Stimulated activated CD8-positive, alpha-beta memory T cell treated with anti-CD3 and anti-CD28 coated beads, Interleukin-7, amount 100 ng/mL, for 1 hour (primary cell): Measurements from ENCODE around the gene TRIM59.

Experiments used
- DNase-seq, 2 donors: peaks; one replicate each; pipeline ENCODE4 v3.0.0-alpha.2; 2020; ENCODE audit warnings: low read depth in 2 of 2

Gene TRIM59

GRCh38 chr3:160403028-160403545 lies 46.5 kb downstream of the TRIM59 start:
- DNase-seq = no peak

- DNase-seq = no peak
These were observed 47.2 kb downstream of the TRIM59 start for GRCh38 chr3:160402221-160403027.

GRCh38 chr3:160401291-160402095 lies 48.1 kb downstream of the TRIM59 start:
- no peak for DNase-seq

- DNase-seq = no peak
These were observed 48.9 kb downstream of the TRIM59 start for GRCh38 chr3:160400702-160401150.

- no peak for DNase-seq
These were observed 49.4 kb downstream of the TRIM59 start for GRCh38 chr3:160400030-160400701.

- peak; percentile 92 to 93 for DNase-seq
These were observed 50.2 kb downstream of the TRIM59 start, which contains the start of the genes IFT80 and SMC4 for GRCh38 chr3:160399125-160400029. TSS of gene IFT80 (minus strand) at chr3:160399225. CDS start at chr3:160384600, 14,625 bp downstream. TSS of gene SMC4 (plus strand) at chr3:160399650. CDS start at chr3:160400827, 1,177 bp downstream.

- DNase-seq = no peak
These were observed 50.8 kb downstream of the TRIM59 start for GRCh38 chr3:160398820-160399124.

DNA sequence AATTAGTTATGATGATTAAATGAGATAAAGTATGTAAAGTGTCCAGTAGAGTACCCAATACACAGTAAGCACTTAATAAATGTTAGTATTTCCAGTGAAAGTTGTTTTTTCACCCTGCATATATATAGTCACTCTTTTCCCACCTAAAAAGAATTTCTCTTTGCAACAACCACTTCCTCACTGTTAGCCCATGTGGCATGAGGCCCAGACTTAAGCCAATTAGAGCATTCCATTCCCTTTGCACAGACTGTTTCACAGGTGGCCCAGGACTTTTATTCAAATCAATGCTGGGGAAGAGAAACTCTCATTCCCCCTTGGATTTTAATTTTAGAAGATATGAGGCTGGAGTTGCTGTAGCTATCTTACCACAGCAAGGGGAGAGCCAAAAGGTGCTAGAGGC lies 54.3 kb downstream of the TRIM59 start:
- DNase-seq = no peak

GRCh38 chr3:160394009-160394392 lies 55.6 kb downstream of the TRIM59 start:
- no peak for DNase-seq

GRCh38 chr3:160393346-160394008 lies 56.1 kb downstream of the TRIM59 start:
- DNase-seq = no peak

GRCh38 chr3:160392798-160393197 lies 56.8 kb downstream of the TRIM59 start:
- no peak for DNase-seq

GRCh38 chr3:160390565-160391138 lies 58.9 kb downstream of the TRIM59 start:
- DNase-seq = no peak
